PC-3 (cell line): ENCODE measurements around the gene UPK2. TPM values are rescaled to one million over a fixed set of nuclear protein-coding genes. Genes with fewer than 3 reads are reported as not detected.

Experiments
- ATAC-seq: fragments of 200-7000 bp; cut with Tn5 transposase; 2 replicates; pipeline ENCODE4 v1.9.1; 2020; ENCODE audit warnings: mild to moderate bottlenecking, moderate library complexity
- BruUV-seq: library from RNA; stranded (reverse); fragments of 400-500 nt; replicated peaks from 2 replicates; lab custom pipeline; 2021; lab: Mats Ljungman, UMichigan
- CTCF ChIA-PET: fragments of 300-600 bp; sonication (Branson Sonifier 250); formaldehyde crosslinking; loops from one replicate; lab custom pipeline; 2022; ENCODE audit warnings: antibody characterized with exemption; lab: Charles Lee
- POLR2A ChIA-PET: fragments of 300-600 bp; sonication (Branson Sonifier 250); formaldehyde crosslinking; loops from one replicate; lab custom pipeline; 2022; ENCODE audit warnings: antibody characterized with exemption; ENCODE audit not compliant: unreplicated experiment; lab: Charles Lee
- DNase-seq: peaks from one replicate; pipeline ENCODE4 v3.0.0-alpha.2; 2015
- H2AFZ ChIP-seq: fragments of 300-600 bp; sonication (generic); 2 replicates; pipeline ENCODE4 v1.6.0; 2016; ENCODE audit warnings: antibody characterized with exemption, low read length
- H3F3A ChIP-seq: fragments of 300-600 bp; sonication (generic); one replicate; pipeline ENCODE4 v1.6.0; 2017; ENCODE audit warnings: antibody characterized with exemption, low read length, control low read depth, mild to moderate bottlenecking; ENCODE audit not compliant: unreplicated experiment
- H3K27ac ChIP-seq: fragments of 300-600 bp; sonication (generic); 2 replicates; pipeline ENCODE4 v1.5.1; 2016; ENCODE audit warnings: mild to moderate bottlenecking, low read length
- H3K27me3 ChIP-seq: fragments of 300-600 bp; sonication (generic); 2 replicates; pipeline ENCODE4 v1.6.1; 2016; ENCODE audit warnings: low read length, mixed read lengths
- H3K36me3 ChIP-seq: fragments of 300-600 bp; sonication (generic); 2 replicates; pipeline ENCODE4 v1.6.1; 2016; ENCODE audit warnings: low read depth, mixed run types, low read length, mixed read lengths
- H3K4me1 ChIP-seq: fragments of 300-600 bp; sonication (generic); 2 replicates; pipeline ENCODE4 v1.5.1; 2016; ENCODE audit warnings: low read length; ENCODE audit not compliant: insufficient read depth
- H3K4me2 ChIP-seq: fragments of 300-600 bp; sonication (generic); 2 replicates; pipeline ENCODE4 v1.6.0; 2016; ENCODE audit warnings: low read length
- H3K4me3 ChIP-seq: fragments of 300-600 bp; sonication (generic); 2 replicates; pipeline ENCODE4 v1.5.1; 2016; ENCODE audit warnings: mild to moderate bottlenecking, low read length, mixed read lengths
- H3K79me2 ChIP-seq: fragments of 300-600 bp; sonication (generic); 2 replicates; pipeline ENCODE4 v1.6.1; 2017; ENCODE audit warnings: low read length, mixed read lengths
- H3K9ac ChIP-seq: fragments of 300-600 bp; sonication (generic); 2 replicates; pipeline ENCODE4 v1.6.0; 2016; ENCODE audit warnings: mild to moderate bottlenecking, low read length
- H3K9me2 ChIP-seq: fragments of 300-600 bp; sonication (generic); replicated peaks from 2 replicates; pipeline ENCODE4 v1.6.1; 2016; ENCODE audit warnings: mixed run types, low read length, mixed read lengths
- H3K9me3 ChIP-seq: fragments of 300-600 bp; sonication (generic); 2 replicates; pipeline ENCODE4 v1.6.1; 2016; ENCODE audit warnings: low read length, mixed read lengths
- H4K20me1 ChIP-seq: fragments of 300-600 bp; sonication (generic); 2 replicates; pipeline ENCODE4 v1.6.1; 2016; ENCODE audit warnings: low read length, mixed read lengths
- EZH2 ChIP-seq: fragments of 300-600 bp; sonication (generic); IDR thresholded peaks from one replicate; pipeline ENCODE4 v1.6.1; 2017; ENCODE audit warnings: antibody characterized with exemption, mild to moderate bottlenecking, low read length; ENCODE audit not compliant: unreplicated experiment
- EZH2phosphoT487 ChIP-seq: fragments of 300-600 bp; sonication (generic); IDR thresholded peaks from 2 replicates; pipeline ENCODE4 v1.6.1; 2018; ENCODE audit warnings: mild to moderate bottlenecking, antibody characterized with exemption, low read length, borderline replicate concordance
- intact Hi-C: fragments of 100-400 bp; cut with micrococcal nuclease; formaldehyde crosslinking; loops from 2 replicates; pipeline ENCODE4 v1.9.0; 2023
- total RNA-seq: library from RNA; depleted of rRNA; stranded (reverse); fragments of >200 nt; gene quantifications from 2 replicates; pipeline ENCODE4 v1.2.3, GENCODE V29; 2014
- TF ChIP-seq, protein P1 (sequence below): fragments of 300-600 bp; sonication (generic); conservative IDR thresholded peaks from 2 replicates; pipeline ENCODE4 v1.5.1; 2017; ENCODE audit warnings: antibody characterized with exemption, low read depth, mild to moderate bottlenecking, low read length

Gene UPK2
- total RNA-seq, 1 experiment from 2014 or later = 0.44 TPM

DNA sequence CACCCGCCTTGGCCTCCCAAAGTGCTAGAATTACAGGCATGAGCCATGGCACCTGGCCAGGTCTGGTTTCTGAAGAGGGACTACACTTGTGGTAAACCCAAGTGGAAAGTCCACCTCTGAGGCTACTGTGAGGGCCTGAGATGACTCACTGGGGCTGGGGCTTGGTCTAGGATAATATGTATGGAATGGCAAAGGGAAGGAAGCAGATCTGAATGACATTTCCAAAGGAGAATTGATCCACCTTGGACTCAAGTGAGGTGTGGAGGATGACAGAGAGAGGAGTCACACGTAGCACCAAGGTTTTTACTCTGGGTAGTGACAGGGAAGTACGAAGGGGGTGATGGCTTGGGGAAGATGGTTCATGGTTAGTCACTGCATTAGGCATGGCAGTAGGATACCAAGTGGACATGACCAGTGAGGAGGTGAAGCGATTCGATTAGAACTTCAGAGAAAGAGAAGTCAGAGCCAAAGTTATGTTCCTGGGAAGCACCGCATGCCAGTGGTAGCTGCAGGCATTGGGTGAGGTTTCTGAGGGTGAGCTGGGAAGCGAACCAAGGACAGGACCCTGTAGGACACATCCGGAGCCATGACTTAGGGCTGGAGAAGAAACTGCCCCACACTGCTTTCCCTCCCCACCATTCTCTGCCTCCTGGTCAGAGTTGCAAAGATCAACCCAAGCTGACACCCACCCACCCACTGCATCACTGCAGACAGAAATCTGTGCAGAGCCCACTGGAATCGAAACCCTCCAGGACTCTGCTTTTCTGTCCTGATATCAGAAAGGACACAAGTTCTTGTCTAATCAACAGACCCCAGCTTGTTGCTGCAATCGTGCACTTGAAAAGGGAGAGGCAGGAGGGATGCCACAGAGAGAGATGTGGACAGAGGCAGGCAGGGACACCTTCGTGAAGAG is 17.4 kb upstream of the UPK2 start:
- CTCF ChIA-PET = no interaction called here
- no peak overlapping the region; the same call in 1 of the 2 replicates for H3K9ac ChIP-seq
- H3K27ac ChIP-seq = peak overlapping the region; percentile 75
- H3K4me2 ChIP-seq = peak overlapping the region; percentile 29
- DNase-seq (peak; percentile 99), ATAC-seq (peak; percentile 90)
- POLR2A ChIA-PET = no interaction called here
- H3F3A ChIP-seq = no peaks in the 10 kb centered on the region
- H4K20me1 ChIP-seq = no peaks in the 10 kb centered on the region
- no peaks in the 10 kb centered on the region for H3K27me3 ChIP-seq
- H3K4me3 ChIP-seq = no peak overlapping the region
- no peak overlapping the region for H2AFZ ChIP-seq
- peaks cover 20% of the 10 kb centered on the region for H3K4me1 ChIP-seq
- H3K79me2 ChIP-seq = no peaks in the 10 kb centered on the region
- intact Hi-C loops = no loop called here
- H3K36me3 ChIP-seq = no peaks in the 10 kb centered on the region
- no peaks in the 10 kb centered on the region for H3K9me2 ChIP-seq
- TF ChIP-seq EZH2phosphoT487 (no peak), EZH2 (no peak)
- TF ChIP-seq, protein P1, sequence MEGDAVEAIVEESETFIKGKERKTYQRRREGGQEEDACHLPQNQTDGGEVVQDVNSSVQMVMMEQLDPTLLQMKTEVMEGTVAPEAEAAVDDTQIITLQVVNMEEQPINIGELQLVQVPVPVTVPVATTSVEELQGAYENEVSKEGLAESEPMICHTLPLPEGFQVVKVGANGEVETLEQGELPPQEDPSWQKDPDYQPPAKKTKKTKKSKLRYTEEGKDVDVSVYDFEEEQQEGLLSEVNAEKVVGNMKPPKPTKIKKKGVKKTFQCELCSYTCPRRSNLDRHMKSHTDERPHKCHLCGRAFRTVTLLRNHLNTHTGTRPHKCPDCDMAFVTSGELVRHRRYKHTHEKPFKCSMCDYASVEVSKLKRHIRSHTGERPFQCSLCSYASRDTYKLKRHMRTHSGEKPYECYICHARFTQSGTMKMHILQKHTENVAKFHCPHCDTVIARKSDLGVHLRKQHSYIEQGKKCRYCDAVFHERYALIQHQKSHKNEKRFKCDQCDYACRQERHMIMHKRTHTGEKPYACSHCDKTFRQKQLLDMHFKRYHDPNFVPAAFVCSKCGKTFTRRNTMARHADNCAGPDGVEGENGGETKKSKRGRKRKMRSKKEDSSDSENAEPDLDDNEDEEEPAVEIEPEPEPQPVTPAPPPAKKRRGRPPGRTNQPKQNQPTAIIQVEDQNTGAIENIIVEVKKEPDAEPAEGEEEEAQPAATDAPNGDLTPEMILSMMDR = no peak
- no peaks in the 10 kb centered on the region for H3K9me3 ChIP-seq
- BruUV-seq = no TSS peak

DNA sequence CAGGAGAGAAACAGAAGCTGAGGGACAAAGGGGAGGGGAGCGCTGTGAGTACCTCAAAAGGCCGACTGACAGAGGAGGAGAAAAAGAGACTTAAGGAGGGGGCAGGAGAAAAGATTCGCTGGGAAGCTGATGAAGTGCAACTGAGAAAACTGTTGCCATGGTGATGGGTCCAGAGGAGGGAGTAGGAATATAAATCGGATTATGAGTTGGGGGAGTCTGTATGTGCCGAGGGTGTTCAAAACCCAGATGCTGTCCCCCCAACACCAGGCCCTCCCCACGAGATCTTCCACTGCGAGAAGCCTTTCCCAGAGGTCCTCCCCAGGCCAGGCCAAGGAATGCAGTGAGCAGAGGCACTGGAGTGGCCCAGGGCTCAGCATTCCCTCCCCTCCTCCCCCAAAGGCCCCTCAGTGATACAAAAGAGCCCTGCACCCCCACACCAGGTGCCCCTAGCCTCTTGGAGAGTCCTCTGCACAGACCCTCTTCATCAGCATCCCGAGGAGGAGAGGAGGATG is 16.6 kb upstream of the UPK2 start:
- DNase-seq = no peak

More for the DNA sequence above, 16.6 kb upstream of the UPK2 start:
- BruUV-seq = no TSS peak
- no peaks in the 10 kb centered on the region for H3K36me3 ChIP-seq
- ATAC-seq = no peak
- no peak overlapping the region; the same call in 1 of the 2 replicates for H3K9ac ChIP-seq
- H3K4me1 ChIP-seq = peaks cover 15% of the 10 kb centered on the region
- H3K9me2 ChIP-seq = no peaks in the 10 kb centered on the region
- no peak overlapping the region for H2AFZ ChIP-seq
- ChIA-PET POLR2A (no interaction called here), CTCF (no interaction called here)
- H3K27ac ChIP-seq = peak overlapping the region; percentile 75
- H3K9me3 ChIP-seq = no peaks in the 10 kb centered on the region
- H3K4me2 ChIP-seq = peak overlapping the region; percentile 29
- no peak overlapping the region for H3K4me3 ChIP-seq
- TF ChIP-seq, protein P1 = no peak
- TF ChIP-seq EZH2phosphoT487 (no peak), EZH2 (no peak)
- H3F3A ChIP-seq = no peaks in the 10 kb centered on the region
- intact Hi-C loops = no loop called here
- no peaks in the 10 kb centered on the region for H3K27me3 ChIP-seq
- no peaks in the 10 kb centered on the region for H3K79me2 ChIP-seq
- H4K20me1 ChIP-seq = no peaks in the 10 kb centered on the region
